HG03354 (cell line): ENCODE results near the gene TMEM131L.
"Not testable (repeated sequence)": the region's sequence is repeated elsewhere in the genome, so short reads cannot be mapped to it uniquely, and the experiment has no call there.

Source experiments
- ATAC-seq: cut with Tn5 transposase; IDR thresholded peaks from one replicate; pipeline ENCODE4 v1.9.1; 2021; ENCODE audit warnings: mild to moderate bottlenecking; ENCODE audit not compliant: unreplicated experiment, poor library complexity, severe bottlenecking

Gene TMEM131L

GRCh38 chr4:153564630-153565525, 98.7 kb downstream of the TMEM131L start:
- no peak for ATAC-seq

GRCh38 chr4:153566631-153567150, 100.5 kb downstream of the TMEM131L start:
- no peak for ATAC-seq

GRCh38 chr4:153567660-153568059, 101.5 kb downstream of the TMEM131L start:
- ATAC-seq, result not testable (repeated sequence)

- peak; percentile 55 for ATAC-seq
Observed at GRCh38 chr4:153570228-153570973, 104.2 kb downstream of the TMEM131L start.

GRCh38 chr4:153571006-153571545, 104.9 kb downstream of the TMEM131L start:
- no peak for ATAC-seq

- ATAC-seq, result no peak
Observed at GRCh38 chr4:153572609-153573008, 106.4 kb downstream of the TMEM131L start.

- no peak for ATAC-seq
Observed at GRCh38 chr4:153573221-153573620, 107.1 kb downstream of the TMEM131L start.

- ATAC-seq, result peak; percentile 66
Observed at GRCh38 chr4:153573881-153574802, 108.0 kb downstream of the TMEM131L start.

GRCh38 chr4:153576443-153576774, 110.2 kb downstream of the TMEM131L start:
- no peak for ATAC-seq

GRCh38 chr4:153577053-153577452, 110.9 kb downstream of the TMEM131L start:
- no peak for ATAC-seq

GRCh38 chr4:153579410-153579809, 113.2 kb downstream of the TMEM131L start:
- ATAC-seq, result no peak

- no peak for ATAC-seq
Observed at GRCh38 chr4:153579872-153580271, 113.7 kb downstream of the TMEM131L start.

- no peak for ATAC-seq
Observed at GRCh38 chr4:153582954-153583702, 117.0 kb downstream of the TMEM131L start.

GRCh38 chr4:153585026-153585425, 118.9 kb downstream of the TMEM131L start:
- no peak for ATAC-seq

GRCh38 chr4:153589703-153590595, 123.8 kb downstream of the TMEM131L start:
- ATAC-seq, result no peak

GRCh38 chr4:153591441-153591840, 125.3 kb downstream of the TMEM131L start:
- no peak for ATAC-seq

- no peak for ATAC-seq
Observed at GRCh38 chr4:153592064-153592463, 125.9 kb downstream of the TMEM131L start.

GRCh38 chr4:153593161-153593560, 127.0 kb downstream of the TMEM131L start:
- no peak for ATAC-seq
